Measurements from ENCODE around the gene FBXO4.

FBXO4 gene

GRCh38 chr5:41903382-41903891 lies 21.6 kb upstream of the FBXO4 start:
- DNase-seq (ENCODE audit: low spot score in 2 of 2): no peak
- in situ Hi-C loops (cut with MboI; ENCODE audit: low sequenced_read_pairs): no loop called here

GRCh38 chr5:41903892-41904799 lies 20.9 kb upstream of the FBXO4 start, which contains the start of gene RIMOC1:
Gene RIMOC1 (plus strand): TSS chr5:41904344. CDS start chr5:41904368, 24 bp downstream.
- Histone ChIP-seq H3K9me3 (no peaks in the 10 kb centered on the region), H3K4me3 (peak within 1 kb of the TSS; percentile 92), H3K27me3 (ENCODE audit: low read depth) (no peaks in the 10 kb centered on the region), H3K4me1 (peaks cover 18% of the 10 kb centered on the region), H3K36me3 (replicated peaks) (peaks cover 28% of the 10 kb centered on the region)
- in situ Hi-C loops (cut with MboI; ENCODE audit: low sequenced_read_pairs): no loop called here
- DNase-seq (ENCODE audit: low spot score in 2 of 2): peak; percentile 98 to 100

More at GRCh38 chr5:41903382-41903891, 21.6 kb upstream of the FBXO4 start:
- H3K36me3 ChIP-seq (replicated peaks): peaks cover 21% of the 10 kb centered on the region
- H3K9me3 ChIP-seq: no peaks in the 10 kb centered on the region
- H3K4me1 ChIP-seq: peaks cover 21% of the 10 kb centered on the region
- no peaks in the 10 kb centered on the region for H3K27me3 ChIP-seq (ENCODE audit: low read depth)
- peak overlapping the region; percentile 92 for H3K4me3 ChIP-seq

DNA sequence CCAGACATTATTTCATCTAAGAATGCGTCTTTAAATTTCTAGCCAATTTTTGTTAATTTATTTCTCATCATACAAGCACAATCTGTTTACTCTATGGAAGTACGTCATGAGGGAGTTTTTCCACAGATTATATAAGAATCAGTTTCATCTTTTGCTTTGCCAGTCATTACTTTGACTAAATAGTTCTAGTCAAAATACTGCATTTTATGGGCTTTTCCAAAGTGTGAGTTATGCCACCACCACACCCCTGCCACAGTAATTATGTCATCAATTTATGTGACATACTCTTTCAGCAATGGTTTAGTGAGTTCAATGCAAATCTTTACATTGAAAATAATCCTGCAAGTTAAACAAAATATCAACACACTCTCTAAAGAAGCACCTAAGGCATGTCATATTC lies 18.9 kb upstream of the FBXO4 start:
- in situ Hi-C loops (cut with MboI; ENCODE audit: low sequenced_read_pairs): no loop called here
- no peaks in the 10 kb centered on the region for H3K27me3 ChIP-seq (ENCODE audit: low read depth)
- DNase-seq (ENCODE audit: low spot score in 2 of 2): no peak
- no peaks in the 10 kb centered on the region for H3K9me3 ChIP-seq
- H3K4me3 ChIP-seq: no peak overlapping the region
- peaks cover 43% of the 10 kb centered on the region for H3K36me3 ChIP-seq (replicated peaks)
- peaks cover 10% of the 10 kb centered on the region for H3K4me1 ChIP-seq

DNA sequence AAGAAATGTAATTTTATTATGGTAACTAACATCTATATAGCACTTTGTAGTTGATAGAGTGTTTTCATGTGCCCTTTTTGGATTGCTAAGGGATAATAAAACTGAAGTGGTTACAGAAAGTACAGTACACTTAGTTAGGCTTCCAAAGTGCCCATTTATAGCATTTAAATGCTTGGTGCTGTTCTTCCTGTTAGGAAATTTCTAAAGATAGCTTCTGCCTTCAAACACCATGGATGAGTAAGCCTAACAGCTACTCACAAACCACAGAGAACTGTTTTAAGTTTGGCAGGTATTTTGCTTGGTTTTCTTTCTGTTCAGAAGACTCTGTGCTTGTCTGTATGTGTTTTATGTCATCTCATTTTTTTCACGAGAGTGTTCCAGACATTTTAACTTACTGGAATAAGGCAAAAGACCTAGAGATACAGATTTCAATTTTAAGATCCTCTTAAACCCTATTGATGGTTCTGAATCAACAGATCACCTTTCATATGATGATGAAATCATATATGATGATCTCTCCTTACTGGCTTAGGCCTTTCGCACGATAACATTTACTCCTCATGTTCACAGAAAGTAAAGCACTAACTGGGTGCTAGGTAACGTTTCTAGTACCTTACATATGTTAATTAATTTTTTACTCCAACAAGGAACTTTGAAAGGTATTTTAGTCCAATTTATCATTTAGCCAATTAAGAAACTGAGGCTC lies 16.6 kb upstream of the FBXO4 start:
- Histone ChIP-seq H3K36me3 (replicated peaks) (peaks cover 67% of the 10 kb centered on the region), H3K27me3 (ENCODE audit: low read depth) (no peaks in the 10 kb centered on the region), H3K9me3 (no peaks in the 10 kb centered on the region), H3K4me3 (no peak overlapping the region), H3K4me1 (peaks cover 5% of the 10 kb centered on the region)
- DNase-seq (ENCODE audit: low spot score in 2 of 2): no peak
- in situ Hi-C loops (cut with MboI; ENCODE audit: low sequenced_read_pairs): no loop called here

GRCh38 chr5:41918105-41918504 lies 7.0 kb upstream of the FBXO4 start:
- peaks cover 46% of the 10 kb centered on the region for H3K36me3 ChIP-seq (replicated peaks)
- H3K27me3 ChIP-seq (ENCODE audit: low read depth): no peaks in the 10 kb centered on the region
- in situ Hi-C loops (cut with MboI; ENCODE audit: low sequenced_read_pairs): no loop called here
- no peak overlapping the region for H3K4me3 ChIP-seq
- H3K4me1 ChIP-seq: no peaks in the 10 kb centered on the region
- DNase-seq (ENCODE audit: low spot score in 2 of 2): no peak
- no peaks in the 10 kb centered on the region for H3K9me3 ChIP-seq

DNA sequence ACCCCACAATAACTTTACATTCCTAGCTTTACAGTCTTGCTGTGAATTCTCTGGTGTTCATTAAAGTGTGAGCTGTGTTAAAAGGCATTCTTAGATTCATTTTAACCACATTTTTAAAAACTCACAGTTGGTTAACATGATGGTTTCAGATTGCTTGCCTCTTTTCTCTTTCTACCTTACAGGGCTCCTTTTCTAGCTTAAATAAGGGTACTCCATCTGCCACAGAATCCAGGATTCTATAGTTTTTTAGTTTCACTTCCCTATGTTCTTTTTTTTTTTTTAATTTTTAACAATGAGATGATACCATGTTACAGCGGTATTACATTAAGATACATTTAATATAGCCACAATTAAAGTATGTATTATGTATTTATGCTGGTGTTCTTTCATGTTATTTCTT lies 3.9 kb upstream of the FBXO4 start:
- Histone ChIP-seq H3K27me3 (ENCODE audit: low read depth) (no peaks in the 10 kb centered on the region), H3K4me3 (no peak overlapping the region), H3K9me3 (no peaks in the 10 kb centered on the region), H3K4me1 (peaks cover 3% of the 10 kb centered on the region; the same call in 1 of the 2 replicates), H3K36me3 (replicated peaks) (peaks cover 28% of the 10 kb centered on the region)
- in situ Hi-C loops (cut with MboI; ENCODE audit: low sequenced_read_pairs): no loop called here
- DNase-seq (ENCODE audit: low spot score in 2 of 2): no peak

DNA sequence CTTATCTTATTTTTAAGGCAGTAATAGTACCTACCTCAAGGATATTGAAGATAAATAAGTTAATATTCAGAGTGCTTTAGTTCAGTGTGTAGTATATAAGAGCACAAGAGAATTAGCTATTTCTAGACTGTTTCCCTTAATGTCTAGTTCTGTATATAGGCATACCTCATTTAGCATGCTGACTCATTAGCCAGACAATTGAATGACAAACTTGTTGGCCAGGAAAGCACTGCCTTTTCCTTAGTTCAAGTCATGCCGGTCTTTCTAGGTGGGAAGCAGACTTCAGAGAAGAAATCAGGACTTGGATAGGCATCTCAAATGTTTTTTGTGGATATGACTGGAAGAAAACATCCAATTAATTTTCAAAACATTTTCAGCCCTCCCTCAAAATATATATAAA lies 3.2 kb upstream of the FBXO4 start:
- peaks cover 25% of the 10 kb centered on the region for H3K36me3 ChIP-seq (replicated peaks)
- no peak for DNase-seq (ENCODE audit: low spot score in 2 of 2)
- H3K9me3 ChIP-seq: no peaks in the 10 kb centered on the region
- H3K27me3 ChIP-seq (ENCODE audit: low read depth): no peaks in the 10 kb centered on the region
- in situ Hi-C loops (cut with MboI; ENCODE audit: low sequenced_read_pairs): no loop called here
- H3K4me3 ChIP-seq: no peak overlapping the region
- H3K4me1 ChIP-seq: peaks cover 6% of the 10 kb centered on the region; the same call in 1 of the 2 replicates

GRCh38 chr5:41924526-41924871 lies 582 bp upstream of the FBXO4 start:
- Histone ChIP-seq H3K4me3 (peak overlapping the region; percentile 49), H3K27me3 (ENCODE audit: low read depth) (no peaks in the 10 kb centered on the region), H3K4me1 (peaks cover 6% of the 10 kb centered on the region; the same call in 1 of the 2 replicates), H3K36me3 (replicated peaks) (peaks cover 11% of the 10 kb centered on the region; the same call in 1 of the 2 replicates), H3K9me3 (no peaks in the 10 kb centered on the region)
- DNase-seq (ENCODE audit: low spot score in 2 of 2): no peak
- in situ Hi-C loops (cut with MboI; ENCODE audit: low sequenced_read_pairs): no loop called here

GRCh38 chr5:41925555-41925951 lies 472 bp downstream of the FBXO4 start:
- Histone ChIP-seq H3K4me1 (peaks cover 6% of the 10 kb centered on the region; the same call in 1 of the 2 replicates), H3K4me3 (peak overlapping the region; percentile 49), H3K9me3 (no peaks in the 10 kb centered on the region), H3K36me3 (replicated peaks) (peaks cover 2% of the 10 kb centered on the region; the same call in 1 of the 2 replicates), H3K27me3 (ENCODE audit: low read depth) (no peaks in the 10 kb centered on the region)
- DNase-seq (ENCODE audit: low spot score in 2 of 2): peak; percentile 32 to 45
- in situ Hi-C loops (cut with MboI; ENCODE audit: low sequenced_read_pairs): no loop called here

DNA sequence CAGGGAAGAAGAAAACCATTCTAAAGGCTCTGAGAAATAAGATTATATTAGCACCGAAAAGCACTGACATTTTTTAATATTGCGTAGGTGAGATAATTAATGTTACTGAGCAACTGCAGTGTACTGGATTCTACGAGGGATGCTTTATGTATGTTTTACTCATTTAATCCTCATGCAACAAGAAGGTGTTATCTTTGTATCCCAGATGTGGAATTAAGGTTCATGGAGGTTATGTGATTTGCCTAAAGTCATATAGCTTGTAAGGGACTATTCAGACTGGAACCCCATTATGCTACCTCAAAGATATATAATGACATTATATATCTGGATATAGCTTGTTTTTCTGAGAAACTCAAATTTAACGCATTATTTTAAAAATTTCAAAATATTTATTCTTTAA lies 2.5 kb downstream of the FBXO4 start:
- in situ Hi-C loops (cut with MboI; ENCODE audit: low sequenced_read_pairs): no loop called here
- Histone ChIP-seq H3K36me3 (replicated peaks) (no peaks in the 10 kb centered on the region; the same call in 1 of the 2 replicates), H3K4me1 (peaks cover 6% of the 10 kb centered on the region; the same call in 1 of the 2 replicates), H3K4me3 (no peak overlapping the region), H3K27me3 (ENCODE audit: low read depth) (no peaks in the 10 kb centered on the region), H3K9me3 (no peaks in the 10 kb centered on the region)
- no peak for DNase-seq (ENCODE audit: low spot score in 2 of 2)

- Histone ChIP-seq H3K4me3 (no peak overlapping the region), H3K27me3 (ENCODE audit: low read depth) (no peaks in the 10 kb centered on the region), H3K4me1 (peaks cover 6% of the 10 kb centered on the region; the same call in 1 of the 2 replicates), H3K36me3 (replicated peaks) (no peaks in the 10 kb centered on the region; the same call in 1 of the 2 replicates), H3K9me3 (no peaks in the 10 kb centered on the region)
- in situ Hi-C loops (cut with MboI; ENCODE audit: low sequenced_read_pairs): no loop called here
- no peak for DNase-seq (ENCODE audit: low spot score in 2 of 2)
These were observed 4.0 kb downstream of the FBXO4 start for GRCh38 chr5:41929035-41929434.

DNA sequence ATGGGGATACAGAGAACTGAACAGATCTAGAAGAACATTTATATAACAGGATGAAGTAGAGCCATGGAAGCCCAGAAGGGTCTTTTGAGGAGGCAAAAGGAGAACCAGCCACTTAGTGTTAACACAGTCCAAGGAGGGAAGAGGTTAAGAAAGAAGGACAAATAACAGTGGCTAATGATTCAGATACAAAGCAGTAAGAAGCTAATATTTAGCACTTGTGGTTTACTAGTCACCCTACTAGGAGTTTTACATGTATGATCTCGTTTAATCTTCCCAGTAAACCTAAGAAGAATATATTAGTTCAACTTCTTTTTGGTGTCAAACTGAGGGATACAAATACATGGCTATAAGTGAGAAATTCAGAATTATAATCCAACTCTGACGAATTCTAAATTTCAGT lies 7.7 kb downstream of the FBXO4 start:
- Histone ChIP-seq H3K27me3 (ENCODE audit: low read depth) (no peaks in the 10 kb centered on the region), H3K9me3 (no peaks in the 10 kb centered on the region), H3K4me1 (no peaks in the 10 kb centered on the region), H3K4me3 (no peak overlapping the region), H3K36me3 (replicated peaks) (no peaks in the 10 kb centered on the region; the same call in 1 of the 2 replicates)
- DNase-seq (ENCODE audit: low spot score in 2 of 2): no peak
- in situ Hi-C loops (cut with MboI; ENCODE audit: low sequenced_read_pairs): no loop called here

DNA sequence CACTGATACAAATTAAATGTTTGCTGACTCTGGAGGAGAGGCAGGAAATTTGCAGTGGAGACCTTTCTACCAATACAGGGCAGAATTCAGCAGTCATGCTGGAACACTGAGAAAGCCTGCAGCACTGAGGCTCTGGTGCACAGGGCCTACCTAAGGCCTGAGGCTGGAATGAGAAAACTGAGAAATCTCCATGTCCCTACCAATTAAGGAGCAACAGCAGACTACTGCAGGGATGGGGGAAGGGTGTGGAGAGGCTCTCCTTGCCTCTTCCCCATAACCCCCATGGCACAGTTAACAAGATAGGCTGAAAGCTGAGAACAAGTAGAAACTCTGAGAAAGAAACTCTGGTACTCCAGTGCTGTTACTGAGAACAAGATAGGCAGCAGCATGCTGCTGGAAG lies 10.5 kb downstream of the FBXO4 start:
- no peak for DNase-seq (ENCODE audit: low spot score in 2 of 2)
- H3K36me3 ChIP-seq (replicated peaks): no peaks in the 10 kb centered on the region
- H3K4me1 ChIP-seq: no peaks in the 10 kb centered on the region
- H3K4me3 ChIP-seq: no peak overlapping the region
- in situ Hi-C loops (cut with MboI; ENCODE audit: low sequenced_read_pairs): no loop called here
- H3K27me3 ChIP-seq (ENCODE audit: low read depth): no peaks in the 10 kb centered on the region
- H3K9me3 ChIP-seq: no peaks in the 10 kb centered on the region

GRCh38 chr5:41940641-41941040 lies 15.6 kb downstream of the FBXO4 start:
- Histone ChIP-seq H3K36me3 (replicated peaks) (no peaks in the 10 kb centered on the region), H3K9me3 (no peaks in the 10 kb centered on the region), H3K4me1 (no peaks in the 10 kb centered on the region), H3K27me3 (ENCODE audit: low read depth) (no peaks in the 10 kb centered on the region), H3K4me3 (no peak overlapping the region)
- DNase-seq (ENCODE audit: low spot score in 2 of 2): no peak
- in situ Hi-C loops (cut with MboI; ENCODE audit: low sequenced_read_pairs): no loop called here
